Fibroblast of peridontal ligament (primary cell): Measurements from ENCODE around the gene AKAP6.

Source experiments
- DNase-seq: peaks from one replicate; pipeline ENCODE4 v3.0.0-alpha.2; 2010; ENCODE audit errors: extremely low read depth

The AKAP6 gene

DNA sequence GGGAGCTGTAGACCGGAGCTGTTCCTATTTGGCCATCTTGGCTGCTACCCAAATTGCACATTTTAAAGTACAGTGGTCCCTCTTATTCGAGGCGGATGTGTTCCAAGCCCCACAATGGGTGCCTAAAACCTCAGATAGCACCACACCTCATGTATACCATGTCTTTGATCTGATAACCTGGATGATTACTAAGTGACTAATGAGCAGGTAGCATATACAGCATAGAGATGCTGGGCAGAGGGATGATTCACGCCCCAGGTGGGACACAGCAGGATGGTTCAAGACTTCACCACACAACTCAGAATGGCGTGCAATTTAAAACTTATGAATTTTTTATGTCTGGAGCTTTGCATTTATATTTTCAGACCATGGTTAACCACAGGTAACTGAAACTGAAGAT is 255.0 kb downstream of the AKAP6 start:
- DNase-seq: no peak

DNA sequence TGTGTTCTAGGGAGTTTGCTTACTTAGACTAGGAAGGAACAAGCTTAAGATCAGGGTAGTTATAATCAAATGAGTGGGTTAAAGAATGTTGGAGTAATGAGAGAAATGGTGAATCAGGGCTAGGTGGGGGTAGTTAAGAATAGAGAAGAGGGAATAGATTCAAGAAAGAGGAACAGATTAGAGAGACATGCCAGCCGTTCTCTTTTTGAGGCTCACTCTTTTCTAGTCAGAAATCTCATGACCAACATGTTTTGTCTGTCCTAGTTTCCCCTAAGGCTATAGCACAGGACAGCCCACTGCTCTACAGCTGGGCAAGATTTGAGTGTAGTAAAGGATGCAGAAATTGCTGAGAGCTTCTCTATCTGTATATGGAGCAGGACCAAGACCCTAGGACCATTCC is 258.4 kb downstream of the AKAP6 start:
- DNase-seq: no peak

DNA sequence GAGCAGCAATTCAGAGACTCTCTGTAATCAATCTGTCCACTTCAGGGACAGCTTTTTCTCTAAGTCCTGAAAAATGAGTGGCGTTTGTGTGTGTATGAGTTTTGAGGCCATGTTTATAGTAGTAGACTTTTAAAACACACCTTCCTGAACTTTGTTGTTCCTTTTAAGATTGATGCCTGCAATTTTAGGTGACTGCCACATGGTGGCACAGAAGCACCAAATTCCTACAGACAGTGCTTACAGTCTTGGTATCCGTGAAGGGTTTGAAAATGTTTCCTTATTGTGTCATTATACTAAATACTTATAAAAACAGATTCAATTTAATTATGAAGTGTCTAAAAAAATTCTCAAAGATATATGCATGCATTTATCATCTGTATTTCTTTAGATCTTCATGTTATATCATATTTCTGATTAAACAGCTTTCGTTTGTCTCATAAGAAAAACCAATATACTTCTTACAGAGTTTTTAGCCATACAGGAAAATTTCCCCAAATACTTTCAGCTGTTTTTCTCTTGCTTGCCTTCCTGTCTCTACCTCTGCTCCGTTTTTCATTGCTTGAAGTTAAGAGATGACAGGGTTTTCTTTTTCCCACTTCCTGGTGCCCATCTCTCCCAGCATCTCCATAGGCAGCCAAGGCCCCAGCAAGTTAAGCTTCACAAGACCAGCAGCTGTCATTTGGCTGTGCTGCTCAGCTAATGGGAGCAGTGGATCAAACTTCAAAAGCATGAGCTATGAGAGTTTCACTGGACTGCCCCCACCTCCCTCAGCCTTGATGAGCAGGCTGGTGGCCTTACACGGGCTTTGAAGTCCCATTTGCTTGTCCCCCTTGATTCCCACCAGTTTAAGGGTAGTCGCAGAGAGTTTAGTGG is 259.6 kb downstream of the AKAP6 start:
- peak; percentile 72 for DNase-seq

DNA sequence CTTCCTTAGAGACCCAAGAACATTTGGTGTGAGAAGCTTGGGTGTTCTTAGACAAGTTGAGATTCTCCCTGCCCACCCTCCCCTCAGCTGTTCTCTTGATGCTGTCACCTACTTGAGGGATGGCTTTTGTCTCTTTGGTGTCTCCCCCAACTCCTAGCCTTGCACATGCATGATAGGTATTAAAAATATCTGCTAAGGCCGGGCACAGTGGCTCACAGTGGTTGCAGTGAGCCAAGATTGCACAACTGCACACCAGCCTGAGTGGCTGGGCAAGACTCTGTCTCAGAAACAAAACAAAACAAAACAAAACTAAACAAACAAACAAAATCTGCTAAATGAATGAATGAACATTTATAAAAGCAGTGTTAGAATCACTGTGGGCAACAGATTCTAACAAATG is 261.1 kb downstream of the AKAP6 start:
- no peak for DNase-seq

DNA sequence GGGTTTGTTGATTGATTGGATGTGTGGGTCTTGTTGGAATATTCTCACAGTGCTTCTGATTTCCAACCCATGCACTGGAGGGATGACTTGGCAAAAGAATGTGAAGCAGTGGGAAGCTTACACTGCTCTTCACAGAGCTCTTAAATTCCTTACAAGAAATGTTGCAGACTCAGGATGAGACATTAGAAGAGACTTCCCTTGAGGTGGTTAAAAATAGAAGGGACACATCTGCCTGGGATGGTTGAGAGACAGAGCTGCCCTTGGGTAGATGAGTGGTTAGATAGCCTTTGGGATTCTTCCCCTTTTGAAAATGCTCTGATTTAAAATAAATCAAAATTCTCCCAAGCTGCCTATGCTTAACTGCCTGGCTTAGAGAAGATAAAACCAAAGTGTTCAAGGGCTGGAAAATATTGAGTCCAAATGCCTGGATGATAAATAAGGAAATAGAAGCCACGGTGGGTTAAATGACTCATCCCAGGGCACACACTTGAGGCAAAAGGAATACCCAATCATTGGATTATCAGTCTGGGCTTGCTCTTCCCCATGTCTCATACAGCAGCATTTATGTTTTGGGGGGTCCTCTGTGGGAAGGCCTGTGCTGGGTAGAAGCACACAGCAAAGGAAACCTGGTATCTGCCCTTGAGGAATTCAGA is 264.3 kb downstream of the AKAP6 start:
- DNase-seq: peak; percentile 71

DNA sequence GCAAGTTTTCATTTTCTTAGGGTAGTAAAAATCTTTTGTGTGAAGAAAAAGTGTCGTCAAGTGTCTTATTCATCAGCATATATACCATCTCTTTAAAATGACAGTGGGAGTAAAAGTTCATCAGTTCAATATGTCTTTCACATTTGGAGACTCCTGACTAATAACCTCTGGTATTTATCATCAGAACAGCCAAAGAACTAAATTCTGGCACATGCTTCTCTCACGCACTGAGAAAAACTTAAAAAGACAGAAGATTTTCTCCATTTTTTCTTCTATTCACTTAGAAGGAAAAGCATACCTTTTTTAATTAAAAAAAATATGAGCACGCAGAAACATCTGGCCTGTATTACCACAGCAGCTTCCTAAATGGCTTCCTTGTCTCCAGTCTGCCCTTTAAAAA is 265.7 kb downstream of the AKAP6 start:
- DNase-seq: peak; percentile 74

DNA sequence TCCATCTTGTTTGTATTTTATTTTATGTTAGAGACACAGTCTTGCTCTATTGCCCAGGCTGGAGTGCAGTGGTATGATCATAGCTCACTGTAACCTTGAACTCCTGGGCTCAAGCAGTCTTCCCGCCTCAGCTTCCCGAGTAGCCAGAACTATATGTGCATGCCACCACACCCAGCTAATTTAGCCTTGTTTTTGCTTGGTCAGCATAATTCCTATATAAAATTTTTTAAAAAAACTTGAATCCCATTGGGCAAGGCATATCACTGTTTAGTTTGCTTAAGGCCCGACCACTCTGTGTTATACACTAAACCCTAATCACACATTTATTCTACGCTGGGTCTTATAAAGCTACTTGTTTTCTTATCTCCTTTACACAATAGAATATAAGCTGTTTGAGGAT is 266.4 kb downstream of the AKAP6 start:
- no peak for DNase-seq

DNA sequence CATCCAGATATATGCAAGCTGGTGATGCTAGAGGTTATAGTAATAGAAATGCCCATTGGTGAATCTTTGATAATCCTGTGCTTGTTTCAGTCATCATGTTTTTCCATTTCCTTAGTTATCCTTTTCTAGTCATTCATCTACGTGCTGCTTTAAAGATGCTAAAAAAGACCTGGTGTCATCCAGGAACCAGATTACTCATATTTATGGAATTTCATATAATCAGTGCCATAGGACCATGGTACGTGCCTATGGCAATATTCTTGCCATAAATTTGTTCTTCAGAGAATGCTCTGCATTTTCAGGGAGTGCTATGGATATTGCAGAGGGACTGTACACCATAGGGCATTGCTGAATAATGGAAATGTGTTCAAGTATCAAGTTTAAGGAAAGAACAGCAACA is 267.3 kb downstream of the AKAP6 start:
- DNase-seq: no peak

DNA sequence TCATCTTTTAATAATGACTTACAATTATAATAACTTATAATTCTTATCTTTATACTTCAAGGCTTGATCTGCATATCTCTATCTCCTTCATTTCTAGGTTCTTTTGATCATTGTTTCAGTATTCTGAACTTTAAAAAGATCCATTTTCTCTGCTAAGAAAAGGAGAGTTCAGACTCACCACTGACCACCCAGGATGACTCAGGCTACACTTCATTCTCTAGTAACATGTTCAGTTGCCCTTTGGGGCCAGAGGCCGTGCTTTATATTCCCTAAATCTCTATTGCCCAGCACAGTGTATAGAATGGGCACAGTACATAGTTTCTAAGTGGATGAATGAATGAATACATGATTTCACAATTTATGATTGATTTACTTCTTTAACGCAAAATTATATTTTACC is 268.7 kb downstream of the AKAP6 start:
- no peak for DNase-seq

DNA sequence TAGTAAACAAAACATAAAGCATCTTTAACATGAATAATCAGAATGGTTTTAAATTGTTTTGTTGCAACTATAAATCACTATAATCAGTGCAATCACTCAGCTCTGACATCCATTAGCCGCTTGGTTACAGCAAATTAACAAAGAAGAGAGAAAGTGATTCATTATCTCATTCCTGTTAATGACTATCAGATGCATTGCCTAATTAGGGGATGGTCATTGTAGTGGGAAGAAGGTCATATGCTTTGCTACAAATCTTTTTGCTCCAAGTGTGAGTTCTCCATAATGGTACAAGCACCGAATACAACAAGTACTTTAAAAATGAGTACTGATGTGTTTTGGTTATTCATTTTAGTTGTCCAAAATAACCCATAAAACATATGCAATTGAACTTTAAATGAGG is 272.0 kb downstream of the AKAP6 start:
- no peak for DNase-seq

DNA sequence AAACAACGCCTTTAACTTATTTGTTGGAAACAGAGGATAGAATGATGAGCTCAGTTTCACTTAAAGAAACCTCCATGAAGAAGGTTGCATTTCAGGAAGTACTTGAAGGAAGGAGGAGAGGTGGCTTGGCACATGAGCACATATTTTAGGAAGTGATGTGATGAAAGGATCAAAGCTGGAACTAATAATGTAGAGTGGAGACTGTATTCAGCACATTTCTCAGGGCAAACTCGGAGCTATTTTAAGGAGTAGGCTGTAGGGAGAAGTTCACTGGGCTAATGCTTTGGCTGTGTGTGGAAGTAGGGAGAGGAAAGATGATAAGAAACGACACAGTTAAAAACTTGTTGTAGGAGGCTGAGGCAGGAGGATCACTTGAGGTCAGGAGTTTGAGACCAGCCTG is 272.8 kb downstream of the AKAP6 start:
- peak; percentile 28 for DNase-seq

DNA sequence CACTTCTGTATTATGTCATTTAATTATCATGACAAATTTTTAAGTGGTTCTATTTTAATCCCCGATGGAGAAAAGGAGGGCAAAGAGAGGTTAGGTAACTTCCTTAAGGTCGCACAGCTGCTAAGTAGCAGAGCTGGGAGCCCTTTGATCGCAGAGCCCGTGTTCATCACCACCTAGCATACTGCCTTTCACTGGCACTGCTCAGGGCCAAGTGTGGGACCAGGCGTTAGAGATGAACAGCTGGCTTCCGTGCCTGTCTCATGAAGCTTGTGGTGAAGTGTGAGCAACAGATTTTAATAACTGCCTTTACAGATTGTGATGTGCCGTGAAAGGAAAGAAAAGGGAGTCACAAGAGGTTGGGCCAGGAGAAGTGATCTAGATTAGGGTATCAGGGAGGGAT is 273.6 kb downstream of the AKAP6 start:
- DNase-seq: no peak

DNA sequence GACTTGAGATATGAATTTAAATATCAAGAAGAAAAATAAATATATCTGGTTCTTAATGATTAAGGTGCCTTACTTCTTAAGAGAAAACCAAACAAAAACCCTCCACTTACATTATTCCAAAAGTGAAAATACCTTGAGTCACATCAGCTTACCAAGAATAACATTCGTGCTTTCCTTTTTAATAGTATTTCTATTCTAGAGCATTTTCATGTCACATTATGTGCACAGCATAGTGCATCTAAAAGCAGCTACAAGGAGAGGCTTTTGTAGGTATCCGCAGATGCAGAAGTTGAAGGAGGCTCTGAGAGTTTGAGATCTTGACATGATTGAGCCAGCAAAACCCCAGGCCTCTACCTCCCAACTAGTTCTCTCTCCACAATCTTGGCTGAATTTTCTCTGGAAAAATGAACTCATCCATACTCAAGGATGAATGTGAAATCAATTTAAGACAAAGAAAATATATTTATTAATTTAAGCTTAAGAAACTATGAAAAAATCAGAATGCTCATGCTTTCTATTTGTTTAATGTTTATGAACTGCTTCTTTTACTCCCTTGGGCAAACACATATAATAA is 275.0 kb downstream of the AKAP6 start:
- DNase-seq: no peak

DNA sequence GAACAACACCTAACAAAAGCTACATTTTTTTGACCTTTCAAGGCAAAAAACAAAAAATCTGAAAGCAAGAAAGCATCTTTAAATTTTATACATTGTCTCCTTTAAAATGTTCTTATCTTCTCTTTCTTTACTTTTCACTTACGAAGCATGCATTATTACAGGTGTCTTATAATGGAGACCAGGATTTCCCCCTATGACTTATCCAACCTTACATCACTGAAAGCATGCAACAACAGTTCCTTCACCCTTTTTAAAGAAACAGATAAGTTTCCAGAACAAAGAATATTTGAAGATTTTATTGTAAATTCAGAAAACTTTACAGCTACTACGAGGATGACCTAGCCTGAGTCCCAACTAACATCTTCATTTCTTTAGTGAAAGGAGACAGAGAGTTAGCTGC is 277.2 kb downstream of the AKAP6 start:
- no peak for DNase-seq

DNA sequence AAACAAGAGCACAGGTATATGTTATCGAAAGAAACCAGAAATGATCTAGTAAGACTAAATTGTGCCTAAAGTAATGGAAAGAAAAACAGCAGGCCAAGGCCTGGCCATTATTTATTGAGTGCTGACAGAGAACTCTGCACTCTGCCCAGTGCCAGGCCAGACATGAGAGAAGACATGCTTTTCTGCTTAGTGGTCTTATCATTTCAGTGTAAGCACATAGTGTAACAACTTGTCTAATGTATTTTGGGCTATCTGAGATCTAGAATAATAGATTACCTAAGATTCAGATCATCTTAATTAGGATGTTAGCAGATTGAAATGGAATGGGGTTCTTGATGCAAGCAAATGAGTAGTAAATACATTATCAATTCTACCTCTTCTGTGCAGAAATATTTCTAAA is 278.3 kb downstream of the AKAP6 start:
- DNase-seq: no peak

DNA sequence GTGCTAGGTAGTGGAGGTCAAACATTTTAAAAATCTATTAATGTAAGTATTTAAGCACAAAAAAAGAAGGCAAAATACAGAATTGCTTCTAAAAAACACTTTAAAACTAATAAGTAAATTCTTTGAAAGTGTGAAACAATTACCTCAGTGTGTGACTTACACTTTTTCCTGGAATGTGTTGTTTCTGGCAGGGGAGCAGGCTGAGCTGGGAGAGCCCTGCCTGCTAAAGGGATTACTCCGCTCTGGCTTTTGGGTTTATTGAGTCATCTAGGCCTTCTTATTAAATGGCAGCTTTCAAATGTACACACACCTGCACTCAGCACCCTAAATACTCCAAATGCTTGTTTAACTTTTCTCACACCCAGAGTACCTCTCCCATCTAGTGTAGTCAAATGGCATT is 279.8 kb downstream of the AKAP6 start:
- no peak for DNase-seq

DNA sequence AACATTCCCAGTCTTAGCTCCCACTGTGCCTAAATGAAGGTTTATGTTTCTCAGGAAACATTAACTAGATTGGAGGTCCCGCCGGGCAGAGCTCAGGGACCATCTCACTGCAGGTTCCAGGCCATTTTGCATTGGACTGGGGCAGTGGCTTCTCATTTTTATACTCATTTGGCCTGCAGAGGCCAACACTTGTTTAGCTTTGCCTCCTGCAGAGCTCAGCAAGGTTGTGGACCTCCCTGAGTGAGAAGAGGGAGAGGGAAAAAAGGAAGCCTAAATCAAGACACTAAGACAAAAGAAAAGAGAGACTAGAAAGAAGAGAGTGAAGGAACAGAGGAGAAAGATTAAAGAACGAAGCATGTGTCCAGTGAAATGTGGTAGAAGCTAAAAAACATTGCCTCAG is 280.3 kb downstream of the AKAP6 start:
- DNase-seq: no peak

DNA sequence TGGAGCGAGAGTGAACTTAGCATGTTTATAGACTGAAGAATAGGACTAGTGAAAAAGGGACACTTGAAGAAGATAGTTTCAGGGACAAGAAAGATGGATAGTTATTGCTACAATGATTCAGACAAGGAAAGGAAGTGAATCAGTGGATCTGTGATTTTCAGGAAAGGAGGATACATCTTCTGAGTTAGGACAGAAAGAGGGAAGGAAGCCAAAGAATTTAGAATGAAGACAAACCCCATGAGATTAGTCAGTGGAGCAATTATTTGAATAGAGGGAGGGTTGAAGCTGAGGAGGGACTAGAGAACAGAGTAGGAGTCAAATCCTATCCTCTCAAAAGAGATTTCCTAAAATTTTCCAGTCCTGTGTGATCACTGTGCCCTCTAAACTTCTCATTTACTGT is 282.7 kb downstream of the AKAP6 start:
- DNase-seq: peak; percentile 76

DNA sequence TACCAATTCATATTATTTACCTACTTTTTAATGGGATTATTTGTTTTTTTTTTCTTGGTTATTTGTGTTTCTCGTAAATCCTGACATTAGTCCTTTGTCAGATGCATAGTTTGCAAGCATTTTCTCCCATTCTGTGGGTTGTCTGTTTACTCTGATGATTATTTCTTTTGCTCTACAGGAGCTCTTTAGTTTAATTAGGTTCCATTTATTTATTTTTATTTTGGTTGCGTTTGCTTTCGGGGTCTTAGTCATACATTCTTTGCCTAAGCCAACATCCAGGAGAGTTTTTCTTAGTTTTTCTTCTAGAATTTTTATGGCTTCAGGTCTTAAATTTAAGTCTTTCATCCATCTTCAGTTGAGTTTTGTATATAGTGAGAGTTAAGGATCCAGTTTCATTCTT is 289.9 kb downstream of the AKAP6 start:
- no peak for DNase-seq

DNA sequence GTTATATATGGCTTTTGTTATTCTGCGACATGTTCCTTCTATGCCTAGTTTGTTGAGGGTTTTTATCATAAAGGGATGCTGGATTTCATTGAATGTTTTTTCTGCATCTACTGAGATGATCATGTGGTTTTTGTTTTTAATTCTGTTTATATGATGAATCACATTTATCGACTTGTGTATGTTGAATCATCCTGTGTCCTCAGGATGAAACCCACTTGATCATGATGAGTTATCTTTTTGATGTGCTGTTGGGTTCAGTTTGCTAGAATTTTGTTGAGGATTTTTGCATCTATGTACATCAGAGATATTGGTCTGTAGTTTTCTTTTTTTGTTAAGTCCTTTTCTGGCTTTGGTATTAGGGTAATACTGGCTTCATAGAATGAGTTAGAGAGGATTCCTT is 291.2 kb downstream of the AKAP6 start:
- DNase-seq: peak; percentile 55

DNA sequence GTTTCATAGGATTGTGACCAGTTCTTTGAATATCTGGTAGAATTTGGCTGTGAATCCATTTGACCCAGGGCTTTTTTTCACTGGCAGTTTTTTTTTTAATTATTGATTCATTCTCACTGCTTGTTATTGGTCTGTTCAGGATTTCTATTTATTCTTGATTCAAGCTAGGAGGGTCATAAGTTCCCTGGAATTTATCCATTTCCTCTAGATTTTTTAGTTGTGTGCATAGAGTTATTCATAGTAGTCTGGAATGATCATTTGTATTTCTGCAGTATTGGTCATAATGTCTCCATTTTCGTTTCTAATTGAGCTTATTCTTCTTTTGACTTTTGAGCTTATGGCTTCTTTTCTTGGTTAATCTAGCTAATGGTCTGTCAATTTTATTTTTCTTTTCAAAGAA is 291.6 kb downstream of the AKAP6 start:
- DNase-seq: peak; percentile 46

DNA sequence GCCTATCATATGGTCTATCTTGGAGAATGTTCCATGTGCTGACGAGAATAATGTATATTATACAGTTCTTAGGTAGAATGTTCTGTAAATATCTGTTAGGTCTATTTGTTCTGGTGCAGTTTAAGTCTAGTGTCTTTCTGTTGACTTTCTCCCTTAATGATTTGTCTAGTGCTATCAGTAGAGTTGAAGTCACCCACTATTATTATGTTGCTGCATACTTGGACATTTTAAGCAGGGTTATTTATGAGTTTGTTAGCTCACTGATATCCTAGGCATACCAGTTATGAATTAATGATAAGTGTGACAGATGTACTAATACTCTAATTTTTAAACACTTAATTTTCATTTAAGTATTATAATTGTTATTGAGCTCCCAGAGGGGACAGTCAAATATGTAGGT is 292.5 kb downstream of the AKAP6 start:
- DNase-seq: no peak

DNA sequence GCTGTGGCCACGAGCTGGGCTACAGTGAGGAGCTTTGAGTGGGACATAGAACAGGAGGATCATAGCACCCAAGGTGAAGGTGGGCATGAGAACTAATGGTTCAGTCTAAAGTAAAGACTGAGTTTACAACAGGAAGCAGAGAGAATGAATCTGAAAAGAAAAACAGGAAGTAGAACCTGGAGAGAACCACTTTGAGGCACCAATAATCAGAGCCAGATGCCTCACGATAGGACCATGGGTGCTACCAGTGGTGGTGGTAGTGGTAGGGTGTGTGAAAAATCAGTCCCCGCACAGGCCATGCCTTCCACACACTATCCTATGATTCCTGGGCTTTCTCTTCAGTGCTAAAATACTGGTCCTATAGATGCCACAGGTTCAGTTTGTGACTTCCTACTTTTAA is 293.6 kb downstream of the AKAP6 start:
- DNase-seq: no peak
